Transverse colon (tissue), 4 donors: ENCODE results near the gene CTAGE4. TPM values are rescaled to one million over a fixed set of nuclear protein-coding genes. Genes with fewer than 3 reads are reported as not detected.
"Not testable (repeated sequence)": the region's sequence is repeated elsewhere in the genome, so short reads cannot be mapped to it uniquely, and the experiment has no call there.

ENCODE experiments used
- DNase-seq: peaks from one replicate; pipeline ENCODE4 v3.0.0-alpha.2; 2019
- H3K27ac ChIP-seq, 4 donors: fragments of 200-600 bp; sonication (generic); 2 replicates each; pipeline ENCODE4 v1.5.1; 2016 to 2018; ENCODE audit warnings: inconsistent platforms in 4 of 4
- H3K27me3 ChIP-seq: fragments of 200-600 bp; sonication (generic); 2 replicates; pipeline ENCODE4 v1.5.1; 2017; ENCODE audit warnings: inconsistent platforms
- H3K36me3 ChIP-seq, 4 donors: fragments of 200-600 bp; sonication (generic); 2 replicates each; pipeline ENCODE4 v1.5.1; 2017 to 2019; ENCODE audit warnings: inconsistent platforms in 4 of 4
- H3K4me1 ChIP-seq, 4 donors: fragments of 200-600 bp; sonication (generic); 2 replicates each; pipeline ENCODE4 v1.5.1; 2017 to 2020; ENCODE audit warnings: inconsistent platforms in 4 of 4
- H3K4me3 ChIP-seq, 4 donors: fragments of 200-600 bp; sonication (generic); 1 replicate in 1 of 4; 2 replicates in 3 of 4; pipeline versions ENCODE4 v1.5.1 to v1.6.1; 2017 to 2019; ENCODE audit warnings: inconsistent platforms in 4 of 4
- H3K9me3 ChIP-seq, 2 donors: fragments of 200-600 bp; sonication (generic); 2 replicates each; pipeline ENCODE4 v1.5.1; 2017 to 2019; ENCODE audit warnings: inconsistent platforms in 2 of 2
- WGBS, 2 donors: methylation state at CpG; one replicate each; pipeline ENCODE4 v1.1.5; 2018; ENCODE audit warnings: low coverage in 1 of 2; 5-methylcytosine and 5-hydroxymethylcytosine counted together
- in situ Hi-C, 4 donors: fragments of 200-750 bp; cut with MboI; loops; one replicate each; pipeline versions ENCODE4 v1.15.0 to v1.15.1; 2017; ENCODE audit warnings: low sequenced_read_pairs in 3 of 4, low pct_ligation_motif_present in 1 of 4, low pct_unique_long_range_greater_than_20kb in 1 of 4
- intact Hi-C: fragments of 100-400 bp; cut with DNase I; formaldehyde crosslinking; loops from one replicate; pipeline ENCODE4 v1.15.1; 2023; ENCODE audit warnings: low total_unique reads
- total RNA-seq, 4 donors: library from RNA; depleted of rRNA; stranded (reverse); fragments of >200 nt; gene quantifications; one replicate each; pipeline ENCODE4 v1.1.0, GENCODE V29; 2016

The CTAGE4 gene
- total RNA-seq, 4 donors from 2014 or later: 7.8 to 63.3 (median 34.1) TPM

DNA sequence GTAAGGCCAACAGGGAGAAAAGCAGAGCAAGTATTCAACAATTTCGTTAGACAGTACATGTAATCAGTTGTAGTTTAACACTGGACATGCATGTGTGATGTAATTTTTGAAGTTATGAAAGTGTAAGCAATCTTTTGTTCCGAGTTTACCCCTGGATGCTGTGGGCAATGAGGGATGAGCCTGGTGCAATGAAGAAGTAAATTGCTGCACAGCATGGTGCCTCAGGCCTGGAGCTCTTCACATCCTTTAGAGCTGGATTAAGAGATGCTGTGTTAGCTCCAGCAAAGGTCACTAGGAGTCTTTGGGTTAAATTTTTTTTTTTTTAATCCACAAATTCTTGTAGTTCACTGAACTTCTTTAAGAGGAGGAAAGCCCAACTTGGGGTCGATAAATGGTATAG lies 19.8 kb downstream of the CTAGE4 start:
- WGBS, 2 donors: no CpG with 5 or more reads among the region's 3 CpGs

DNA sequence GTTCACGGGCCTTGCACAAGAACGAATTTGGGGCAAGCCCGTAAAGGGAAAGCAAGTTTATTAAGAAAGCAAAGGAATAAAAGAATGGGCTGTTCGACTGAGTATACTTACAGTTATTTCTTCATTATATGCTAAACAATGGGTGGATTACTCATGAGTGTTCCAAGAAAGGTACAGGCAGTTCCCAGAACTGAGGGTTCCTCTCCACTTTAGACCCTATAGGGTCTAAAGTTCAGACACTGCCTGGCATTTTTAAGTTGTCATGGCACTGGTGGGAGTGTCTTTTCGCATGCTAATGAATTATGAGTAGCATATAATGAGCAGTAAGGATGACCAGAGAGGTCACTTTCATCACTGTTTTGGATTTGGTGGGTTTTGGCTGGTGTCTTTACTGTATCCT lies 22.0 kb downstream of the CTAGE4 start:
- H3K27ac ChIP-seq, H3K4me3 ChIP-seq, H3K9me3 ChIP-seq, intact Hi-C loops, H3K27me3 ChIP-seq, in situ Hi-C loops, H3K36me3 ChIP-seq, DNase-seq, H3K4me1 ChIP-seq: not testable (repeated sequence)
- WGBS, 2 donors: no CpG with 5 or more reads among the region's 5 CpGs

More for the DNA sequence above, 19.8 kb downstream of the CTAGE4 start:
- H3K36me3 ChIP-seq, DNase-seq, H3K27ac ChIP-seq, H3K4me1 ChIP-seq, H3K4me3 ChIP-seq, H3K27me3 ChIP-seq, intact Hi-C loops, H3K9me3 ChIP-seq, in situ Hi-C loops: not testable (repeated sequence)

DNA sequence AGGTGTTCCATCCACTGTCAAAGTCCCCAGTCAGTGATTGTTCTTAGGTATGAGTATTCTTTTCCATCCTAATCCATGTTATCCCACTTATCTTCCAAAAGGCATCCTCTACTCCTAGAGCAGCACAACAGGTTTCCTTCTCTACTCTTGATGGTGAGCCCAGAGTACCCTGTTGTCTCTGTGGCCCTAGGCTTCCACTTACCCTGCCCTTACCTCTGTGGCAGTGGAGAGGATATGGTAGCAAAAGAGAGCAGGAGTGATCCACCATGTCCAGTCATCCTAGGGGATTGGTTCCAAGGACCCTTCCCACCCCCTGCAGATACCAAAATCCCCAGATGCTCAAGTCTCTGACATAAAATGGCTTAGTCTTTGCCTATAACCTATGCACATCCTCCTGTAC lies 33.9 kb downstream of the CTAGE4 start:
- H3K4me3 ChIP-seq, intact Hi-C loops, H3K9me3 ChIP-seq, H3K27ac ChIP-seq, H3K4me1 ChIP-seq, H3K36me3 ChIP-seq, H3K27me3 ChIP-seq, in situ Hi-C loops, DNase-seq: not testable (repeated sequence)

DNA sequence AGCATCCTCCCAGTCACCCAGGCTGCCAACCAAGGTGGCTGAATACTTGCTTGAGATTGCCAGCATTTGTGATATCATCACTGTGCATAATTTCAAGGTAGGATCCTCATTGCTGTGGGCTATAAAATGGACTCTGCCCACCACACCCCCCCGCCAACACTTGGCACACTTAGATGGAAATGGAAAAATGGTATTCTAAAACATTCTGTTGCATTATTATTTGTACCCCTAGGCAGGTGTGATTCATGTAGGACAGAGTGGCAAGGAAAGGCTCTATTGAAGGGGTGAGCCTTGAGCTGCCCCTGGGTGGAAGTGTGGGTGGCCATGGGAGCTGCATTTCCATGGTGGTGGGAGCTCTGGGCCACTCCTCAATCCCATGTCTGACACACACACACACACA lies 35.3 kb downstream of the CTAGE4 start:
- DNase-seq, H3K36me3 ChIP-seq, intact Hi-C loops: not testable (repeated sequence)

DNA sequence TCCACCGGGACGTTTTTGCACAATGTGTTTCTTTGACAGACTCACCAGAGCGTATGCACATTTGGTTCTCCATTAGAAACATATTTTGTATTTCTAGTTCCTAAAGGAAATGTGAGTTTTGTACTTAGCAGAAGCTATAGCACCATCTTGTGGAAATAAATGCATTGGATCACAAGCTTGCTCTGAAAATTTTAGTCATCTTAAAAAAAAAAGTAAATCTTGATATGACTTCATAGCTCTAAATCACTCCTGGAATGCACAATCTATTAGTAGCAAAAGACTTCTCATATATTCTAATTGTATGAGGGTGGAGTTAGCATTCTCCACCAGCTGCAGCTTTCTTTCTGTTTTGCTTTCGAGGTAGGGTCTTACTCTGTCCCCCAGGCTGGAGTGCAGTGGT lies 35.9 kb downstream of the CTAGE4 start:
- intact Hi-C loops, in situ Hi-C loops, H3K27ac ChIP-seq, H3K27me3 ChIP-seq, H3K4me1 ChIP-seq, H3K9me3 ChIP-seq, H3K36me3 ChIP-seq, DNase-seq, H3K4me3 ChIP-seq: not testable (repeated sequence)
- WGBS, 2 donors: no CpG with 5 or more reads among the region's 4 CpGs

More for the DNA sequence above, 35.3 kb downstream of the CTAGE4 start:
- H3K4me1 ChIP-seq, H3K27me3 ChIP-seq, in situ Hi-C loops, H3K4me3 ChIP-seq, H3K27ac ChIP-seq, H3K9me3 ChIP-seq: not testable (repeated sequence)
- WGBS, 2 donors: 100% methylated on average over 1 of the region's 1 CpG; no CpG with 5 or more reads in 1 of the 2 donors

DNA sequence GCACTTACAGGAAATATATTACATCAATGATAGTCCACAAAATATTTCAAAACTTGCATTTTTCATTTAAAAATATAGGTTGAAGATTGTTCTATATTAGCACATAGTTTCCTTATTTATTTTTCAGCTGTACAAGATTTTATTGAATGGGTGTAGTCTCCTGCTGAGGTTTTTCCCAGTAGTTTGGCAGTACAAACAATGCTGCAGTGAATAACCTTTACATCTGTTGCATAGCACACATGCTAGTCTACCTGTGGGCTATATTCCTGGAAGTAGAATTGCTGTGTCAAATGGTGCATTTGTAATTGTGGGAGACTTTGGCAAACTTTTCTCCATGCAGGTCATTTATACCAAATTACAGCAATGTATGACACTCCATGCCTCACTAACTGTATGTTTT lies 37.3 kb downstream of the CTAGE4 start:
- H3K27ac ChIP-seq, intact Hi-C loops, H3K36me3 ChIP-seq, DNase-seq, H3K4me3 ChIP-seq, in situ Hi-C loops, H3K9me3 ChIP-seq, H3K27me3 ChIP-seq, H3K4me1 ChIP-seq: not testable (repeated sequence)

DNA sequence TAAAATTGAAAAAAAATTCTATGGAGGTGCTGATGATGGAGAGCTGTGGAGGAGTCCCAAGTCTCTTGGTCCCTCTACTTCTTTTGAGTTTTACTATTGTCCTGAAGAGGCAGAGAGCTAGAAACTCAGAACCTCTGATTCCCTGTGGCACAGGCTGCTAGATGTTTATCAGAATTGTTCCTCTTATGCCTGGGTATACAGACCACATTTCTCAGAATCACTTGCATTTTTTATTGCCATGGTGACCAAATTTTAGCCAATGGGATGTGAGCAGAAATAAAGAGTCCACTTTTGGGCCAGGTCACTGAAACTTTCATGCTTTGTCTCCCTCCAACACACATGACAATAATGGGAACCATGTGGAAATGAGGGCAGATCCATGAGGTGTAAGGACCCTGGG lies 40.4 kb downstream of the CTAGE4 start:
- H3K36me3 ChIP-seq, intact Hi-C loops, DNase-seq: not testable (repeated sequence)

DNA sequence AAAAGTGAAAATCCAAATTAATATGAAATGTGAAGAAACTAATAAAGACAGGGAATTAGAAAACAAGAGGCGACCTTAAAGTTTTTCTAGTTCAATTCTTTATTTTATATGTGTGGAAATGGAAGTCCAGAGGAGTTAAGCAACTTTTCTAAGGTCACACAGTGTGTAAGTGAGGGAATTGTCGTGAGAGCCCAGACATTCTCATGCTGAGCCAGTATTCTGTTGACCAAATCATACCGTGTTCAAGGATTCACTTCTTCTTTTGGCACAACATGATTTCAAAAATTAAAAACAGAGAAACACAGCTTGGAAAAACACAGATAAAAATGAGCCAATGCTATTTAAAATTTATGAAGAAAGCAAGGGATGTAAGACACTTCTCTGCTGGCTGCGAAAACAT lies 43.6 kb downstream of the CTAGE4 start:
- DNase-seq, H3K27me3 ChIP-seq, H3K36me3 ChIP-seq, H3K4me1 ChIP-seq, H3K4me3 ChIP-seq, H3K27ac ChIP-seq, intact Hi-C loops, in situ Hi-C loops, H3K9me3 ChIP-seq: not testable (repeated sequence)
- 73 to 85% methylated on average over 2 to 3 of the region's 4 CpGs for WGBS, 2 donors

More for the DNA sequence above, 40.4 kb downstream of the CTAGE4 start:
- H3K27ac ChIP-seq, H3K9me3 ChIP-seq, H3K27me3 ChIP-seq, in situ Hi-C loops, H3K4me1 ChIP-seq, H3K4me3 ChIP-seq: not testable (repeated sequence)

DNA sequence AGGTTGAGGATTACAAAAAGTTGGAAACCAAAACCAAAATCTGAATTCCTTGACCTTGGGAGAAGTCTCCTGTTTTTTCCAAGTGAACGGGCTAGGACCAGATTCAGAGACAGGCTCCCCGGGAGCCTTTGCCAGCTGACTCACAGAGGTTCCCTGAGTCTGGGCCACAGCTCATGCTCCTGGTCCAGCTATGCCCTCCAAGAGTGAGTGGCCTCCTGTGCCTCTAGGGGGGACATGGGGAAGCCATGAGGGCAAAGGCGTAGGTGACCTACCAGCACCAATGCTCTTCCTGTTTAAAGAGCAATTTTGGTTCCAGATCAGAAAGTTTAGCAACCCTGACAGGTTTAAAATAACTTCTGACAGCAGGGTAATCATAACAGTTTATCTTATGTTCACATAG lies 45.5 kb downstream of the CTAGE4 start:
- H3K27ac ChIP-seq, H3K4me1 ChIP-seq, H3K4me3 ChIP-seq, in situ Hi-C loops, DNase-seq, H3K27me3 ChIP-seq, H3K36me3 ChIP-seq, intact Hi-C loops, H3K9me3 ChIP-seq: not testable (repeated sequence)
- WGBS, 2 donors: 92% methylated on average over 1 of the region's 3 CpGs; no CpG with 5 or more reads in 1 of the 2 donors

DNA sequence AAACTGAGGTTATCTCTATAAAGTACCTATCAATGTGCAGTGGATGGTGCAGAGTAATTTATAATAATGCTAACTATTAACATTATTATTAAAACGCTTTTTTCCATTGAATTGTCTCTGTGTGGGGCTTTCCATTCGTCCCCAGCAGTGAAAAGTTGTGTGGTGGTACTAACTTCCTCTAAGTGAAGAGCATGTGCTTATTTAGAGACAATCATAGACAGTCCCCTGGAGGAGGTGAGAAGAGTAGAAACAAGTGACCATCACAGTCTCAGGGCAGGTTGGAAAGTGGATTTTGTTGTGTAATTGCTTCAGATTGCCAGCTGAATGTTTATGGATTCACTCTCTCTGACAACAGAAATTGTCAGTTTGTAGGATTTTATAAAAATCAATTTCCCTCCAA lies 47.8 kb downstream of the CTAGE4 start:
- H3K27me3 ChIP-seq, H3K9me3 ChIP-seq, H3K36me3 ChIP-seq, DNase-seq, H3K27ac ChIP-seq, H3K4me3 ChIP-seq, in situ Hi-C loops, H3K4me1 ChIP-seq, intact Hi-C loops: not testable (repeated sequence)
- WGBS, 2 donors: no CpG with 5 or more reads among the region's 2 CpGs

DNA sequence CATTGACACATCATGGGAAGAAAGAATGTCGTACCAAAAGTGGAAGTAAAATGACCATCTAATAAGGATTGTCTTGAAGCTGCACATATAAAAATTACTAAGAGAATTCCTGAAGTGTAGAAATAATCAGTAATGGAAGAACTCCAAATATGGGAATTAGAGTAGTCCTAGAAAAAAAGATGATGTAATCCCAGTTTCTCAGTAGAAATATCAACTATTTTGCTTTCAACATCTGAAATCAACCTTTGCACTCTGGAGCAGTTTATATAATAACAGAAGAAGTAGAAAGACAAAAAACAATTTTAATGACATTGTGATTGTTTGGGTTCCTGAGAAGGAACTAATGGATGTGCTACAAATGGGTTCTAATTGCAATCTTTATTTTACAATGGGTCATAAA lies 49.8 kb downstream of the CTAGE4 start:
- H3K27me3 ChIP-seq, intact Hi-C loops, H3K4me1 ChIP-seq, H3K4me3 ChIP-seq, H3K9me3 ChIP-seq, in situ Hi-C loops, H3K27ac ChIP-seq, DNase-seq, H3K36me3 ChIP-seq: not testable (repeated sequence)
- 95% methylated on average over 1 of the region's 1 CpG; no CpG with 5 or more reads in 1 of the 2 donors for WGBS, 2 donors
